GM12874 (cell line): ENCODE data around the gene HOXC11.

ENCODE experiments used
- CTCF ChIP-seq: IDR thresholded peaks from 2 replicates; pipeline ENCODE4 v1.5.1; 2011; ENCODE audit warnings: low read depth, mild to moderate bottlenecking, control low read depth, low read length, moderate library complexity; ENCODE audit not compliant: insufficient read depth

Gene HOXC11

GRCh38 chr12:54016051-54016450, 43.1 kb downstream of the HOXC11 start:
- no peak for TF ChIP-seq CTCF

- TF ChIP-seq CTCF = no peak
These were observed 43.6 kb downstream of the HOXC11 start for GRCh38 chr12:54016478-54016964.

- 0 out of 2 replicates have a peak, but pooled peaks have one; percentile 13 for TF ChIP-seq CTCF
These were observed 44.3 kb downstream of the HOXC11 start for GRCh38 chr12:54017027-54017788.

GRCh38 chr12:54017878-54018467, 45.0 kb downstream of the HOXC11 start:
- TF ChIP-seq CTCF = no peak

GRCh38 chr12:54018468-54018984, 45.6 kb downstream of the HOXC11 start:
- TF ChIP-seq CTCF = no peak

GRCh38 chr12:54019091-54019811, 46.3 kb downstream of the HOXC11 start:
- no peak for TF ChIP-seq CTCF
